GOT3 (cell line): ENCODE results near the gene WDR3.

Experiments
- DNase-seq: peaks from one replicate; lab custom pipeline; 2025; ENCODE audit warnings: mixed read lengths; lab: John Stamatoyannopoulos, UW

WDR3 gene

DNA sequence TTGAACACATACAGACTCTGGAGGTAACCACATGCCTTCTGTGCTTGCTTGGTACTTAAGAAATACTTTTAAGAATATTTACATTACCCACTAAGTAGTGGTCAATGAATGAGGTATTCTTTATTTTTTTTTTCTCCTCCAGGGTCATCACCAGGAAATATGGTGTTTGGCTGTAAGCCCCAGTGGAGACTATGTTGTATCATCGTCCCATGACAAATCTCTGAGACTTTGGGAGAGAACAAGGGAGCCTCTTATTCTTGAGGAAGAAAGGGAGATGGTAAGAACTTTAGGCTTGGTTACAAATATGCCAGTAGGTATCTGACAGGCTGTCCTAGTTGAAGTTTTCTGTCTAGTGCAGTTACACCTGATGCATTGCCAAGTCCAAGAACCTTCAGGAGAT, 22.8 kb downstream of the WDR3 start:
- no peak for DNase-seq

DNA sequence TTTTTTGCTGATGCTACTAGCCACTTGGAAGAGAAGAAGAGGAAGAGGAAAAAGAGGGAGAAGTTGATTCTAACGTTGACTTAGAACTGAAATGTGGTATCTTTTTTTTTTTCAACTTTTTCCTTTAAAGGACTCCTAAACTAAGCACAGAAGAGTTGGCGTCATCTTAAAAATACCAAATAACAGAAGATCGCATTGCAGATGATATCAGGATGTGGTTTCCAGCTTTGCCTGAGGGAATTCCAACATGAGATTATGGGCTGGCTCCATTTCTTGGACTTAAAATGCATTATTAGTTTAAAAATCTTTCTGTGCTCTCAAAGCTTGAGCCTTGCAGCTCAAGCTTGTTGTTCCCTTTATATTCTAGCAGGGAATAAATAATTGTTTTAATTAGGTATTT, 29.8 kb downstream of the WDR3 start:
- DNase-seq = no peak

DNA sequence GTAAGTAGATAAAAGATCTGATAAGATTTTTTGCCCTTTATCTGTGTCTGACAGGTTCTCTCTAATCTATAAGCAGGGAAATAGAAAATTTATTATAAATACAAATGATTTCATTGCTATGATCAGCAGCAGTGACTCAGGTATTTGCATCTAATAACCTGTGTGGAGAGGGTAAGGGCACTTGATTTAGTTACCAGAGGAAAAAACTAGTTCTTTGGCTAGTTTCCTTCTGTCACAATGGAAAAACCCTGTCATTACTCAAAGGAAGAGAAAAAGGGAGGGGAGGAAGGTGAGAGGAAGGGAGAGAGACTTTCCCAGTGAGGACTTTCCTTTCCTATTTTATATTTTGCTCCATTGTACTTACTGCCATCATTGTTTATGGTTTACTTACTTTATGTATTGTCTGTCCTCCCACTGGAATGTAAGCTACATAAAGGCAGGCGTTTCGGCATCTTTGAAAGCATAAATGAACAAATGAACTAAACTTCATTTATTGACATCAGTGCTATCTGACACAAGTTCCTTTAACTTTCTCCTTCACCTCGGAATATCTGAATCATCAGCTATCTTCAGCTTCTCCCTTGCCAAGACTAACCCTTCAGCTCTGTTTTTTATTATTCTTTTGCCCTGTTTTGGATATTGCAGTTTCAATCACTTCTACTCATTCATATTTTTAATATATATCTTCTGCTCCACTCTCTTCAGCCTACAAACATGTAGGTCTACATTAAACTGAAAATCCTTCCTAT, 34.9 kb downstream of the WDR3 start:
- no peak for DNase-seq

DNA sequence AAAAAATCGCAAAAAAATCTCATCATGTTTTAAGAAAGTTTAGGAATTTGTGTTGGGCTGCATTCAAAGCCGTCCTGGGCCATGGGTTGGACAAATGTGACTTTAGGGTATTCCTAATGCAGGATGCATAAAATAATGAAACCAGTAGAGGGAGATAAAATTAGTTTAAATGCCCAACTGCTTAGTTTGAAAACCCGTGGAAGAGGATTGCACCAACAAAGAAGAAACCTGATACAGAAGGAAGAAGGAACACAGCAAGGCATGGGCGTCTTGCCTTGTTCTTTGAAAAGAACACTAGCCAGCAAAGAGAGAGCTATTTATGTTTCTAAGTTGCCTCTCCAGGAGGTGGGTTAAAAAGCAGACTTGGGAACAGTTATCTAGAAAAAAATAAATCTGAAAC, 37.9 kb downstream of the WDR3 start:
- DNase-seq = no peak

DNA sequence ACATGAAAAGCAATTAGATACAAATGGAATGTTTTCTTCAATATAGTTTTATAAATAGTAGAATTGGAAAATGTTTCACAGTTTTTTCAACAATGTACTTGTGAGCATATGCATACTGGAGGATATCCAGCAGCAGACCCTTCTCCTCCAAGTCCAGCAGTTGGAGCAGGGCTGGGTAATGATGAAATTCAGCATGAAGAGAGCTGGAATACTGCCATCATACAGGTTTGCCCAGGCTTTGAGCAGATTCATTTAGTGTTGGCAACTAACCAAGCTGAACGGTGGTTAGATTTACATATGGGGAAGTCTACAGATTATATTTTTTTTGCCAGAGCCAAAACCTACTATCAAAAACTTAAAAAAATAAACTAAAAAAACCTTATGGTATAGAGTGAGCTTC, 38.3 kb downstream of the WDR3 start:
- no peak for DNase-seq

DNA sequence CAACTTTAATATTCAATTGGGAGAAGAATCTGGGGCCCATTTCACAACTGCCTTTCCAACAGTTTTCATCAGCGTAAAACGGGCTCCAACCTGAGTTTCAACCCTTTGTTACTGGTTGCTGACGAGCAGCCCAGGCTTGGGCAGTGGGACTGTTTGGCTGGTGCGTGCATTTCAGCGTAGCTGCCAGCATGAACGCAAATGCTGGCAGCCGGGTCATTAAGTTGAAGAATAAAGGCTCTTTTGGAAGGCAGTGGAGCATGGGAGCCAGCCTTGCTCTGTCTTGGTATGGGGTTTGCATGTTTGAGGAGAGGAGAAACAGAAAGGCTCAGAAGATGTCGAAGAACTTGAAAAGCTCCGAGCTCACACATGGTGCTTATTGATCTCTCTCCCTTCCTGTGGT, 40.7 kb downstream of the WDR3 start:
- no peak for DNase-seq

DNA sequence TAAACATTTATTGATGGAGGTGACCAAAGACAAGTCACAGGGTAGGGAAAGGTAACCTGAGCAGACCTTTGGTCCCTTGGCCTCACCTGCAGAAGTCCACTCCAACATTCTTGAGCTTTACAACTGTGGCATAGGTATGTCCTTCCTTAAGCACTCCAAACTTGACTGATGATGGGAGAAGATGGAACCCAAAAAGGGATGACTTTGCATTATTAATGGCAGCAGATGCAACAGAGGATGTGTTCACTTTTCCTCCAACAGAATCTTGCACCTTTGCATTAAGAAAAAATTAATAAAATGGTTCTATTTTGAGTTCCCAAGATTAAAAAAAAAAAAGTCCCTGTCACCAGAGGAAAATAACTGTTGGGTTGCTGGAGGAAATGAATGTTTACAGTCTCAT, 42.2 kb downstream of the WDR3 start:
- DNase-seq = no peak

DNA sequence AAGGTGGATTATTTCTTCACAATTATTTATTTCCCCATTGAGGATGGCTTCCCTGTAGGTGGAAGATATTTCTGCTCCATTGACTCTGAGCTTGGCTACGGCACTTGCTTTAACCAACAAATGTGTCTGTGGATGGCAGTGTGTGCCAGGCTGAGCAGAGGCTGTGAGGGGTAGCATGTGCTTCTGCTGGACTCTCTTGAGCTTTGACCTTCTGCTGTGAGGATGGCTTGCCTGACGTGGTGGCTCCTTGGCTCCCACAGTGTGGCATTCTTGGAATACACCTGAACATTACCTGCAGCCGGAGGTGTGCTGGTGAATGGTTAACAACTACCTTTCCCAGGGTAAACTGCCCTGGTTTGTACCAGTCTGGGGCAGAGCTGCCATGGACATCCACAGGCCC, 46.8 kb downstream of the WDR3 start:
- no peak for DNase-seq

DNA sequence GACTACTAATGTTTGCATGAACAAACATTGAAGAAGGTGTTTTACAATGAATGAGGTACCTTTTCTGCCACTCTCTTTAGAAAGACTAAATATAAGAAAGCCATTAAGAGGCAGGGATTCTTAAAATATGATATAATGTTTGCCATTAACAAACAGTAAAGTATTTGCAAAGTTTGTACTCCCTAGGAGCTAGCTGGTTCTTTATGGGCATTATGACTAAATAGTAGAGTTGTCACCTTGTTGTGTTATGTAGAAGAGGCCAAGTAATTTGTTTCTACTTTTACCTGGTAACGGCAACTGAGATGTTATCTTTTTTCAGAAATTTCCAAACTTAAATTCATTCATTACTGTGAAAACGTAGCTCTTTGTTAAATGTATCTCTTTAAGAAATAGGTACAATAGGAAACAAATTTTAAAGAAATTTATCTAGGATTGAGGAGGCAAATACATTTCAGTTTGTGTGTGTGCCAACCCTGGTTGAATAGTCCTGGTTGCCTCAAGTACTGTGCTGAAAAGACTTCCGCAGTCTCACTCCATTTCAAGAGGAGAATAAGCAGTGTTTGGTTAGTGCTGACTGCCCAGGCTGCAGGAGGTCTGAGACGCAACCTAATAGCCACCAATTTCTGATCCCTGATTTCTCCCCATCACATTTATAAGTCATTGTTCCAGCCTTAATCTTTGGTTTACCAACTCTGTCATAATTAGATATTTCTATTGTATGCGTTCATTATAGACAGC, 52.1 kb downstream of the WDR3 start:
- DNase-seq = no peak

DNA sequence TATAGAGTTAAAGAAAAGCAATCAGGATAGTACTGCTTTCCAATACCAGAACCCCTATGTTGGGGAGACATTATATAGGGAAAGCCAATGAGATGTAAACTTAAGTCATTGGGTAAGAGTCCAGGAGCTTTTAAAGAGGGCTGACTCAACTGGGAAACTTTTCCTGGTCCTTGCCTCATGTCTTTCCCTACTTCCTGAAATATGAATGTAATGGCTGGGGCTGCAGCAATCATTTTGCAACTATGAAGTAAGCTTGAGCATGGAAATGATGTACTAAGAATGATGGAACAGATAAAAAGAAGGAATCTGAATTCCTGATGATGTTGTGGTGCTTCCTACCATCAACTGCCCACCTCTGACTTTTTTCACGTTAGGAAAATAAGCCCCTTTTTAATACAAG, 55.7 kb downstream of the WDR3 start:
- no peak for DNase-seq

DNA sequence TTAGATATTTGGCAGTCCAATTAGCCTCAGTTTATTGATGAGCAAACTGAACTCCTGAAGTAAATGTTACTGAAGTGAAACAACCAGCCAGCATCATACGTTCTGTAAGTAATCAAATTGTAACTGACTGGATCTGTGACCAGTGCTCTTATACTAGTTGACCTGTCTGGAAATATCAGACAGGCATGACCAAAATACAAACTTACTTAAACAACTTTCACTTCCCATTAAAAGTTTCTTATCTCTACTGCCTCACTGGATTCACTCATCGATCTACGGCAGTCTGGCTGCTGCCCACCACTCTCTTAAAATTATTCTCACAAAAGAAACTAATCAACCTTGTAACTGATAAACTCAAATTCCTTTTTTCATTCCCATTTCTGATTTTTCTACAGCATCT, 56.4 kb downstream of the WDR3 start:
- DNase-seq = no peak

DNA sequence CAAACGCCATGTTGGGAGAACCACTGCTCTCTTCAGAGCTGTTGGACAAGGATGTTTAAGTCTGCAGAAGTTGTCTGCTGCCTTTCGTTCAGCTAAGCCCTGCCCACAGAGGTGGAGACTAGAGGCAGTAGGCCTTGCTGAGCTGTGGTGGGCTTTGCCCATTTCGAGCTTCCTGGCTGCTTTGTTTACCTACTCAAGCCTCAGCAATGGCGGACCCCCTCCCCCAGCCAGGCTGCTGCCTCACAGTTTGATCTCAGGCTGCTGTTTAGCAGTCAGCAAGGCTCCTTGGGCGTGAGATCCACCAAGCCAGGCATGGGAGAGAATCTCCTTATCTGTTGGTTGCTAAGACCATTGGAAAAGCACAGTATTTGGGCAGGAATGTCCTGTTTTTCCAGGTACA, 74.8 kb downstream of the WDR3 start:
- no peak for DNase-seq

DNA sequence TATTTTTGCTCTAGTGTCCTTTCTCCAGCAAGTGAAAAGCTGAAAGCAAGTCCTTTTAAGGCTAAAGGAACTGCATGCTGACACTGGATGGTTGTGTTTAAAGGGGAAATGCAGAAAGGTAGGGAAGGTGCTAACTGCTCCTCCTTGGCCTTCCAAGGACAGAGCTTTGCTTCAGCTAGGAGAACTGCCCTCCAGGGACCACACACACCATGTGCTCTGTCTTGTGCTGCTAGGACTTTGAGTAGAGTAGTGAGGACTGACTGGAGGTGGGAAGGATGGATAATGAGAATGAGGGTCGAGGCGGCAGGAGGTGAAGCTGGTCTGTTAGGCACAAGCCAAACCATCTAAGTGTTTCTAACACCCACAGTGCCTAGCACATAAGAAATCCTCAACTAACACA, 77.9 kb downstream of the WDR3 start:
- no peak for DNase-seq

DNA sequence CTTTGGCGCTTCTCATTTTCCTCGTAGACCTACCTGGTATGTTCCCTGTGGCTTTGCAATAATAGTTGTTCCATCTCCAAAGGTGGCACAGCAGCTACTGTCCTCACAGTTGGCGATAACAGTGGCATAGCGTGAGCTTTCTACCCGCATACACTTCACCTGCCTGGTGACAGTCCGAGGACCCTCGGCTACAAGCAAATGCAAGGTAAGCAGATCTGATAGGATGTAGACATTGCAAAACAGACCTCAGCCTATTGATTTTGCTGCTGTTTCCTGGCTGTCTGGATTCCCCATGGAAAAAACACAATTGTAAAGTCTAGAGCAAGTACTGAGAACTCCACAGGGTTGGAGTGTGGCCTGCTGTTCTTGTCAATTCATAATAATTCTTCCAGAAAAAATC, 78.5 kb downstream of the WDR3 start:
- no peak for DNase-seq

DNA sequence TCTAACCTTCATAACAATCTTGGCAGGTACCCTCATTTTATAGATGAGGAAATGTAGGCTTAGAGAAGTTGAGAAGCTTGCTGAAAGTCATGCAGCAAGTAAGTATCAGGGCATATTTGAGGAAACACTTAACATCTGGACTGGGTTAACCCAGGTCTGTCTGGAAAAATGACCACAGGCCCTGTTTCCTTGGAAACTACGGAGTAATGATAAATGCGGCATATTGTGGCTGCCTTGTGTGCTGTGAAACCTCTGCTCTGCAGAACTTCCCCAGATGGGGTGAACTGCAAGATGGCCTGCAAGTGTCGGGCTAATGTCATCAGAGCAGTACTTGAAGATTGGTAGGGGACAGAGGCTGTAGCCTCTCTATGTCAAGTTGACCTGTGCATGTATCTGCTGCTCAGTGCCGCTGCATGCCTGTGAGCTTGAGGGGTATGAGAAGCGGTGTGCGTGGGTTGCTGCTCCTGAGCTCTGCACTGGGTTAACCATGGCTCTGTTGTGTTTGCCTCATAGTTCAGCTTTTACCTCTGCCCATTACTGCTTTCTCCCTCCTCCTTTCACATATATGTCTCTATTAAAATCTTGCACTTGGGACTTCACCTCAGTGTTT, 83.1 kb downstream of the WDR3 start:
- DNase-seq = no peak

DNA sequence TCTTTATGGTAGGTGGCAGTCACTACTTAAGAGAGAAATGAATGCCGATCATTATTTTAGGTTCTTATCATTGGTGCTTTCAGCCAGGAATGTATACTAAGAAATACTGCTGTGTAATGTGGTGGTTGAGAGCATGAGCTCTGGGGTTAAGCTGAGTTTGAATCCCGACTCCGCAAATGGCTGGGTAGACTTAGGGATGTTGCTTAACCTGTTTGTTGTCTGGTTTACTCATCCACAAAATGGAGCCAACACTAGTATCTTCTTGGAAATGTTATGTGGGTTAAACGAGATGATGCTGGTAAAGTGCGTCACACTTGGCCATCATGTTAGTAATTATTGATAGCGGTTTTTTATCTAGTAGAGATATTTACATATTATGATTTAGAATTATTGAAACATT, 83.8 kb downstream of the WDR3 start:
- DNase-seq = no peak

DNA sequence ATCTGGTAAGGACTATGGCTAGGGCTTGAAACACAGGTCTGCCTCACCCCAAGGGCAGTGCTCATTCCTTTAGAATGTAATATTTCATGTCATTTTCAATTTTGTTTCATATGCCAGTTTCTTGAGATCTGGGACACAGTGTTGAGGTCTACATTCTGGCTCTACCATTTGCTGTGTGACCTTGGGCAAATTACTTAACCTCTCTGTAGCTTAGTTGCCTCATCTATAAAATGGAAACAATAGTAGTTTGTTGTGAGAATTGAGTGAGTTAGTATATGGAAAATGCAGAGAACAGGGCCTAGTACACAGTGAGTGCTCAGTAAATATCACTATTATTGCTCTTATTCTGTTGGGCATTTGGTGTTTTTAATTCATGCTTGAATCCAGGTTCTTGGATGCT, 84.4 kb downstream of the WDR3 start:
- DNase-seq = no peak
